Stimulated activated CD4-positive, alpha-beta T cell treated with anti-CD3 and anti-CD28 coated beads, Interleukin-1b, Interleukin-23, amount 100 ng/mL, for 4 hours (primary cell): ENCODE measurements around the gene IL1RAP.

Experiments
- DNase-seq, 2 donors: peaks; one replicate each; pipeline ENCODE4 v3.0.0-alpha.2; 2020; ENCODE audit warnings: low read depth in 2 of 2

IL1RAP gene

DNA sequence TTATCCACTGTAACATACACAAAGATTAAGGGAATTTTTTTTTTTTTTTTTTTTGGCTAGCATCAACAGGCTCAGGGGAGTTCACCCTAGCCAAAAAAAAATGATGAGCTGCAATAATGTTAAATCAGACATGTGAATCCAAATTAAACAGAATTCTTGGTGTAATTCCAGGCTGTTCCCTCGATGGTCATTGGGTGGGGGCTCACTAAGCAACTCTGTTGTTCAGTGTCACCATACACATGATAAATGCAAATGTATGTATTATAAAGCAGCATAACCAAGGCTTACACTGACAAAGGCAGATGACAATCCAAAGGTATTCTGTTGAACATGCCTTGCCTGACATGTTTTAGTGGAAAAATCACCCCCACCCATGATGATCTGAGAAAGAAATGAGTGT lies 29.0 kb downstream of the IL1RAP start:
- no peak for DNase-seq

DNA sequence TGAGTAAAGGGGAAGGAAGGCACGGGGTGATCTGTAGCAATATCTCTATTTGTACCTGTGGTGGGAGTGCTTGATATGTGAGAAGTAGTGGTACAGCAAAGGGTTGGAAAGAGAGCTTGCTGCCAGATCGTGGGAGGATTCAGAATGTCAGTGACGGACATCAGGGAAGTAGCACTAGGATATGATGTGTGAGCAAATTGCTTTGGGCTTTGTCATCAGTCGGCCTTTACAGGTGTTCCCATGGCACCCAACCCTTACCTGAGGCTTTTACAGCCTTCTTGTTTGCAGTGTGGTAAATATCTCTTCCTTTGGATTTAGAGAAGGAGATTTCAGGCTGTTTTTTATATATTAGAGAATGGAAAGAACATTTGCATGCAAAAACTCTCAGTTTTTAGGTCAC lies 29.8 kb downstream of the IL1RAP start:
- DNase-seq = no peak

DNA sequence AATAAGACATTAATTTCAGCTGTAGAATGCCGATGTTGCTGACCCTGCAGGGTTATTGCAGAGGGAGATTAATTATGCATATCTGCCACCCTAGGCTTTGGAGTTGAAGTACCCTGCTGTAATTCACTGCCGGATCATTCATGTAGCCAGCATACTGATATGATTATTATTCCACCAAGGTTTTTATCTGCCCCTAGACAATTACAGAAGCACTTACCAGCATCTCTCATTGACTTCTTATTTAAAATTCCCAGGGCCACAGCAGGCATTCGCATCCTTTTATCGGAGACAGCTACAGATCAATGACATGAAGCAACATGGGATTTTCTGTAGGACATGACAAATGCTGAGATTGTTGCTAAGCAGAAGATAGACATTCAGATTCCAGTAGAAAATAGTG lies 31.3 kb downstream of the IL1RAP start:
- DNase-seq = no peak

DNA sequence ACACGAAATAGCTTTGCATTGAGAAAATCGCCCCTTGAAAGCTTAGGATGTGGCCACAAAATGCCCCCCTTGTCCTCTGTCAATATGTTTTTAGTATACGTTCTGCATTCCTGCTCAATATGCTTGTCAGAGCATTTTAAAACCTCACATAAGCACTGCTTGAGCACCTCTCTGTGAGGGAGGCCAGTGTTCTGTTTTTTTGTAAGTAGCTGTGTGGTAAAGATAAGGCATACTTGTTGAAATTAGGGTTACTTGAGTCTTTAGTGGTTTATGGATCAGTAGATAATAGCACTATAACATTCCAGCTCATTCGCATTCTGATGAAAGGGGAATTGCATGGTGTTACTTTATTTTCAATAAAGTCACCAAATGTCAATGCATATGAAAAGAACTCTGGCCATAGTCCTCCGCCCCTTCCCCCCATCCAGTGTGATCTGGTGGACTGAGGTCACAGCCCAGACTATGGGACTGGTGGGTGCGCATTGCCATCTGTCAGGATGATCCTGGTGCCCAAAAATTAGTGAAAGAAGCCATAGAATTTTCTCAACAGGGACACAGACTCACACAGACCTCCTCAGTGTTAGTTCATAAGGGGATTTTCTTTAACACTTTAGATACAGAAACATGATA lies 33.1 kb downstream of the IL1RAP start:
- no peak for DNase-seq

DNA sequence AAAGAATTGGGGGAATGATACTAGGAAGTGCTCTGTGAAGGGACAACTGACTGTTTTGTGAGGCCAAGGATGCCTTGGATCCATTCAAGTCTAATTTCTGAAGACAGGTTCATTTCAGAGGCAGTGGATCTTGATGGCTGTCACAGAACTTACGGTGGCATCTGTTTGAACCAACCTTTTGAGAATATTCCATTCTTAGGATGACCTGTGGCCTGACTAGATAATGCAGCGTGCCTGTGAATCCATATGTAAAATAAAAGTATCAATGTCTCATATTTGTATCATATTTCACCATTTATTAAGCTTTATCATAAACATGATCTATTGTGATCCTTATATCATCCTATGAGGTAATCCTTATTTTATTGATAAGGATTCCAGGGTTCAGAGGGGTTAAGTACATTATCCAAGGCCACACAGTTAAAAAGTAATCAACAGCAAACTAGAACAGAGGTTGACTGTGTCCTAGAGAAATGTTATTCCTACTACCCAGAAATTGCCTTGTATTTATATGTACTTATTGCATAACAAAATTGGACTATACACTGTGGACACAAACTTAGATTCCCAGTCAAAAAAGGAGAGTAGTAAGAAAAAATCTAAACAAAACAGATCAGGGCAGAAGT lies 34.3 kb downstream of the IL1RAP start:
- DNase-seq = no peak

DNA sequence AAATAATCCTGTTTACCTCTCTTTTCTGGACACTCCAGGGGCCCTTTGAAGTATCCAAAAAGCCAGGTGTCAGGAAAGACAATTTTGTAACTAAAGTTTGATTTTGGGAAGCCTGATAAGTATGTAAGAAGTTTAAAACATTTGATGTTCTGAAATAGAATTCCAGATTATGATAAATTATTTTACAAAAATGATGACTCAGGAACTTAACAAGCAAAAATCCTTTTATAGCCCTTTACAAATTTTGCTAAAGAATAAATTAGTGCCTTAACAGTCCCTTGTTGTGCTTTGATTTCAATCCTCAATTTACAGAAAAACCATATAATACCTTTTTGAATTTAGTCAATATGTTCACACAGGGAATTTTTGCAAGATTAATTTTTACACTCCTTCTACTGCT lies 38.1 kb downstream of the IL1RAP start:
- no peak for DNase-seq

DNA sequence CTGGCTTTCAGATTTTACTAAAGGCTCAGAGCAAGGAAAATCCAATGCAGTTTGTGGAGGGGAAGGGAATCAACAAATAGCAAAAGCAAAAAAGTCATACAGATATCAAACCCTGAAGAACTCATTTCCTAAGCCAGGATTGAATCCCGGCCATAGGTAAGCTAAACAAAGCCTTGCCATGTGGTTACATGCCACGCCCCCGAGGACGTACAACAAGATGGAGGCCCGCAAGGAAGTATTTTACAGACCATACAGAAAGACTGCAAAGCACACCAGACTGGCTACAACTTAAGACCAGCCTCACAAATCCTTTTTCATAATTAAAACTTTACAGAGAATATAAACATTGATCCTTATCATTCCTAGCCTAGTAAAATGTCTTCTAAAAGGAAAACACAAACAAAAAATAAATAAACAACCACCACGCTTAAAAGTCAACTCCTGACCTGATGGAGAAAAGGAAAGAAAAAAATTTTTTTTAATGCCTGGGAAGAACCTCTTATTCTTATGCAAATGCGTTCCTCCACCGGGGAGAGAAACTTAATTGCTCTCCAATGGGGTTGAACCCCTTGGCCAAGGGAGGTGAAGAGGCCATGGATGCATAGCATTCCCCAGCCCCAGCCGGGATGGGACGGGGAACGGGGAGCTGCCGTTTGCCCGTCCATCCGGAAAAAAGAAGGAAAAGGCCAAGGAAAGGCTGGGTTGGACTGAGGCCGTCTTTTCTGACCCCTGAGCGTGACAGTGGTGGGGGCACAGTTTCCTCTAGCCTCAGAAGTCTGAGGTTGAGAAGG lies 39.3 kb downstream of the IL1RAP start:
- no peak for DNase-seq

DNA sequence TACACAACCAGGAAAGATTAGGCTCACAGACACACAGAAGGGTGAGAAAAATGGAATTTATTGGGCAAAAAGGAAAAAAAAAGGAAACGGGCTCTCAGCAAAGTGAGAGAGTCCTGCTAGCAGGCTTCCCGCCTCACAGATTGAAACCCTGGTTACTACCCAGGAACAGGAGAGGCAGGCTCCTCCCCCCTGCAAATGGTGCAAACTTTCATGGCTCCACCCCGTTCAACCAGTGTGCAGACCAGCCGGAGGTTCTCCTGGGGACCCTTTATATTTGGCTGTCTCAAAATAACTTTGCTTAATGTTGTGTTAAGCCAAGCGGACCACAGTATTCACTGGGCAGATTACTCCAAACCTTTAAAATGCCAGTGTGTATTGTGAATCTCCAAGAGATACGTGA lies 40.3 kb downstream of the IL1RAP start:
- no peak for DNase-seq

DNA sequence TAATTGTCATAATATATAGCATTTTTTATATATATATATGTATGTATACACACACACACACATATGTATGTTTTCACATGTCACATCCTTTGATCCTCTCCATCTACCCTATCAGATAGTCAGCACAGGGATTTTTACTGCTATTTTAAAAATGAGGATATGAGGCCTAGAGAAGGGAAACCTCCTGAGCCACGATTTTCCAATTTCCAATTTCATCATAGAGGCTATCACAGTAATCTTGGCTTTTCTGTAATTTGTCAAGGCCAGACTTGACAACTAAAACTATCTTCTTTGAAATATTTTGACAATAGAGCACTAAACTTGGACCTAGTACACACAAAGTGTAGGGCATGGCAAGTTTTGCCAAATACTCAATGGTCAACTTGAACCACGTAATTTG lies 42.5 kb downstream of the IL1RAP start:
- no peak for DNase-seq

DNA sequence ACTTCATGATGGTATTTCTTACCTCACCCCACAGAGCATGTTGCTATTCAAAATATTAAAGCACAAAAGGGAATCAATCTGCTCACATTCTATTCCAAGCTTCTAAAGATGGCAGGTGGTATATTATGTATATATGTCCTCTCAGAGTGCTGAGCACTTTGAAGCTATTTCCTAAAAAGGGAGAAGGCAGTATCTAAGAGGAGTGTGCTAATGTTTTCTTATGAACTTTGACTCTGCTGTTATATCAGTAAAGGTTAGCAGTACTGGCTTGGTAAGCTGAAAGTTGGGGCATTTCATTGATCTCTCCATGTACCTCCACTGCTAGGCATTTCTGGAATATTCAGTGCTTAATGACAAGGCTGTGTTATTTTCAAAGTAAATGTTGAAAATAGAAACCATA lies 43.4 kb downstream of the IL1RAP start:
- DNase-seq = no peak

DNA sequence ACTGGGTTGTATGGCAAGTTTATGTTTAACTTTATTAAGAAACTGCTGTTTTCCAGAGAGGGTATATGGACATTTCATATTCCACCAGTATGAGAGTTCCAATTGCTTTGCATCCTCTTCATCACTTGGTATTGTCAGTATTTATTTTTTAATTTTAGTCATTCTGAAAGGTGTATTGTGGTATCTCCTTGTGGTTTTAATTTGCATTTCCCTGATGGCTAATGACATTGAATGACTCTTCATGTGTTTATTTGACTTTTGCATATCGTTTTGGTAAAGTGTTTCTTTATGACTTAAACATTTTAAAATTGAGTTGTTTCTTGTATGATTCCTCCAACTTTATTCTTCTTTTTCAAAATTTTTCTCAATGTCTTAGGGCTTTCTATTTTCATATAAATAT lies 44.4 kb downstream of the IL1RAP start:
- DNase-seq = no peak

DNA sequence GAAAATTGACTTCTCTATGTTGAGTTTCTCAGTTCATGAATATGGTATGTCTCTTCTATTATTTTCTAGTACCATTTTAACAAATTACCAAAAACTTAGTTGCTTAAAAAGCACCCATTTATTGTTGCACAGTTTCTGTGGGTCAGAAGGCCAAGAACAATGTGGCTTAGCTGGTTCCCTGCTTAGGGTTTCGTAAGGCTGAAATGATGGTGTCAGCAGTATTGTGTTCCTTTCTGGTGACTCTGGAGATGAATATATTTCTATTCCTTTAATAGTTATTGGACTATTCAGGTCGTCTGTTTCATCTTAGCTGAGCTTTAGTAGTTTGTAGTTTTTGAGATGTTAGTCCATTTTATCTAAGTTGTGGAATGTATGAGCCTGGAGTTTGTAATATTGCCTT lies 44.9 kb downstream of the IL1RAP start:
- DNase-seq = no peak

DNA sequence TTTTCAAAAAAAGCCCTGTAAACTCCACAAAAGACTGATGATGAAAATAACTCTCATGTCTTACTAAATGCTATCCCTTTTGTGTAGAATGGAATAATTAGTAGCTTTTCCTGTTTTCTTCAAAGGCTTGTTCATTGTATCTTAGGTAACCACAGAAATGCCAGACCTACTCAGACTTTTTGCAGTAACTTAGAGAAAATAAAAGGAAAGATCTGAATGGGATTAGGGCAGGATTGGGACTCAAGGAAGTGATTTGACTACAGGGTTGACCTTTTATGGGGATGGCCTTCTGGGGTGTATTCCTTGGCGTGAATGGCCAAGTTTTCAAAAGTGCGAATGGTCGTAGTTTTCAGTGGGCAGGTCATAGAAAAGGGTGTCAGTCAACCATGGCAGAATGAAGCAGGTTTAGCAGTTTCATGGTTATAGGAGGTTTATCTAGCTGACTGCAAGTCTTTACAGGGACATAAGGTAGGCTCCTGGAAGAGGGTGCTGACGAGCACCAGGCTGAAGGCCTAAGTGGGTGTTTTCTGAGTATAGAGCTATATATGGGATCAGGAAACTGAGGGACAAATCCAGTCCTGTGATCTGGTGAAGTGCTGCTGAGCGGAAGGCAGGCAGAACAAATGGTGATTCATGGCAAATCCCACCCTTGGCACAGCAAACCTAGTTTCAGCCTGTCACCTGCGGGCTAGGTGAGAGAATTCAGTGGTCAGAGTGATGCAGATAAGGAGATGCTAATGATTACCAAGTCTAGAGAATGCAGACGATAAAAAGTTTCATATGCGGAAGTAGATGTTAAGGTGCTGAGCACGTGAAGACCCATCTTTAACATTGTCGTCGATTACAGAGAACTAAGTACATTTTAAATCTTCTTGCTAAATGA lies 46.4 kb downstream of the IL1RAP start:
- no peak for DNase-seq

DNA sequence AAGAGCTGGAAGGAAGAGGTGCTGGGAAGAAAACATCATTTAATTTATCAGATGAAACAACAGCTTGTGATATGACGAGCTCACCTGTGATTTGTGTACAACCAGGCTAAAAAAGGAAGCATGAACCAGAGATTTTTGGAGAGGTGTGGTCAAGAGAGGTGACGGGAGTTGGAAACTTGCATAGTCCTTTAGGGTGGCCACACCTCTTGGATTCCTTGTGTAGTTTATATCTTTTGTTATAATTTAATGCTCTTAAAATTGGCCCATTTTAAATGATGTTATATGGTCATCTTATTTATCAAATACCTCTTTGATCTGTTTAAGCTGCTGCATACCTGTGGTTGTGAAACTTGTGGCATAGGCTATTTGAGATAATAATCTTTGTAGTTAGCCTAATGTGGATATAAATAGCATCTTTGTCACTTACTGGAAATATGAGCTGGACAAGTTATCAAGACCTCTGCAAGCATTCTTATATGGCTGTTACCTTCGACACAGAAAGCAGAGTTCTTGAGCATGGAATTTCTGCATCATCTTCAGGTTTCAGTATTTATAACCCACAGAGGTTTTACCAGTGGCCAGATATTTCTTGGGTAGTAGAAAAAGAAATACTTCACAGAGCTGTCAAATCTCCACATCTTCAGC lies 49.1 kb downstream of the IL1RAP start:
- DNase-seq = no peak

DNA sequence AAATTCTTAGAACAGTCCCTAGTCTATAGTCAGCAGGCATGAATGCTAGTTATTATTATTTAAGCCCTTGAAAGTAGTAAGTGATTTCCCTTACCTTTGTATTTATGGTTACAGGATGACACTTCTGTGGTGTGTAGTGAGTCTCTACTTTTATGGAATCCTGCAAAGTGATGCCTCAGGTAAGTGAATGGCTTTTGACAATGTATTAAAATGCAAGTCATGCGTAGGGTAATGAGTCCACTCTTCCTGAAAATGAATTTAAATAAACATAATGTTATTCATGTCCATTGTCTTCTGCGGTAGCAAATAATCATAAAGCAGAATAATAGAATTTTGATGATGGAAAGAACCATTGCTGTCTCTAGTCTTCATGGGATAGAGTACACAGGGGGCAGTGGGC lies 50.3 kb downstream of the IL1RAP start:
- no peak for DNase-seq

DNA sequence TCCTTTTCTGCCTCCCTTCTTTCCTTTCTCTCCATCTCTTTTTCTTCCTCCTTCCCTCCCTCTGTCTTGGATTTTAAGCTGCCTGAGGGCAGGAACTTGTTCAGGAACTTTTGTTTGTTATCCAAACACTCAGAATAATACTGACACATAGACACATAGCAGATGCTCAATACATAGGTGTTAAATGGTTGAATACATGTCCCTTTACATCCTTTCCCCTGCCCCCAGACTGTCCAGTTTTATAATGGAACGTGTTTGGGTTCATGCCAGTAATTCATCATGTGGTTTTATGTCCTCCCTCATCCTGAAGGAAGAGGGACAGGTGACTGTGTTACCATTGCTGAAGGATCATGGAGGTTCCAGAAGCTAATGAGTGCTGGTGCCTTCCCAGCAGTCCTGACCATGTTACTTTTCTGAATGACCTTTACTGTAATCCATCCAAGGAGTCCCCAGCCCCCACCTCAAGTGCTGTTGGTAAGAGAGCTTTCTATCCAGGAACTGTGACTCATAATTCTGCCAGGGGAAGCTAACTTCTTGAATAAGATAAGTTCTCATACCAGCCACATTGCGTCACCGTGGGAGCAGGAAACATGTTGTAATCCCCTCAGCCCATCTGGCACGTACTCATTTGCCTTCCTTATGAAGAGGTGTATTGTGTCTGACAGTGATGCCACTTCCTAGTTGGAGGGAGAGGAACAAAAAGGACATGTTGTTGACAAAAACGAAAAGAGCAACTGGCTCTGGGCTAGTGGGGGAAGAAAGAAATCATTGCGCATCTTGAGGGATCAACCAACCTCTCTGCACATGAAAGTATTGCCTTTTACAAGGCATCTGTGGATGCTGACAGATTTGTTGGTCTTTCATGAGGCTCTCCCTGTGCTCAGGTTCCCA lies 52.4 kb downstream of the IL1RAP start:
- DNase-seq = peak; percentile 11 to 34

DNA sequence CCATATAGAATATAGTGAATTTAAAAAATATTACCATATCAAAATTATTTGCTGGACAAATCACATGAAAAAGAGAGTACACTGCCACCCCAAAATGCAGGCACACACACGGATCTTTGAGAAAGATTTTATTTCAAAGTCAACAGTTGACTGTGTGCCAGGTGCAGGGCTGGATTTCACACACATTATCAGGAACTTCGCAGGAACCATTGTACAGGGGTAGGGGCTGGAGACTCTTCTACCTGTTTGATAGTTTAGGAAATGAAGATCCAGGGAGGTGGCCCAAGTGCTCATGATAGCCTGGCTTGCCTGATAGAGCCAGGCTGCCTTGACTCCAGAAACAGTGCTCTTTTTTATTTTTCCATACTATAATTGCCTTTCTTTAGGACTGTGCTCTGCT lies 54.2 kb downstream of the IL1RAP start:
- no peak for DNase-seq

DNA sequence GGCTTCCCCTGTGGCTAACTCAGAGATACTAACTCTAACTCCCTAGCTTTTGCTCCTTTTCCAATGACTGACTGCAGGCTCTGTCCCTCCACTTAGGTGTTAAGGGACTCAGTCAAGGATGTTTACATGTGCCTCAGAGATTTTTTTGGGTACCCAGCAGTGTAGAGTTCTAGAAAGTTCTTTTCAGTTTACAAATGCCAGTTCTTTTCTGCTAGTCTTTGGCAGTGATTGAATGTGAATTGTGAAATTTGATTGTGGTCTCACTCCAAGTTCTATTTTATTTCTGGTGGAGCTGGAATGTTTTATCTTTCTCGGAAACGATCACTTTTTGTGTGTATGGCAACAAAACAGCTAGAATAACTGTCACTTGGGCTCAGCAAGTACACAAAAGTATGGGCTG lies 60.6 kb downstream of the IL1RAP start:
- no peak for DNase-seq

DNA sequence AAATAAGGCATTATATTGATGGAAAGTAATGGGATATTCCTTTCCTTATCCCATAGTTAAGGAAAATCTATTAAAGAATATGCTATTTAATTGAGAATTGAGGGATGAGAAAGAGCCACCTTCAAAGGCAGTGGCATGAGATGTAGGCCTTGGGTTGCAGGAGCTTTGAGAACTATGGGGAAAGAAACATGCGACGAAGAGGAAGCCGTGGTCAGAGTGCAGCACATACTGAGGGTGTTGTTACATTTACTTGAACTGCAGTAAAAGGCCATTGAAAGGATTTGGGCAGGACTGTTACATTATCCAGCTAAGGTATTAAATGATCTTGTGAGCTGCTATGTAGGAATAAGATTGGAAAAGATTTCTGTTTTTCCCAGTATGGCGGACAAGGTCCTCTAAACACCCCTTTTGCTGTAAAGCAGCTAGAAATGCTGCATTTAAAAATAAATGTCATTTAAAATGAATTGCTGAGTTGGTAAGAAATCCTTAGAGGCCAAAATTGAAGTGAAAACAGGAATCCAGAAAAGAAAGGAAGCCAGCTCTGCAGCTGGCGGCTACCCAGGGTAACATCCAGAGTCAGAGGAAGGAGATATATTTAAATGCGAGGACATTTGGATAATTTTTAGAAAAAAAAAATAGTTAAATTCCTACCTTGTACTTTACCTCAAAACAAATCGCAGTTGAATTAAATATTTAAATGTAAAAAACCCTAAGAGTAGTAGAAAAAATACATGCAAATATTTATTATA lies 61.7 kb downstream of the IL1RAP start:
- no peak for DNase-seq

DNA sequence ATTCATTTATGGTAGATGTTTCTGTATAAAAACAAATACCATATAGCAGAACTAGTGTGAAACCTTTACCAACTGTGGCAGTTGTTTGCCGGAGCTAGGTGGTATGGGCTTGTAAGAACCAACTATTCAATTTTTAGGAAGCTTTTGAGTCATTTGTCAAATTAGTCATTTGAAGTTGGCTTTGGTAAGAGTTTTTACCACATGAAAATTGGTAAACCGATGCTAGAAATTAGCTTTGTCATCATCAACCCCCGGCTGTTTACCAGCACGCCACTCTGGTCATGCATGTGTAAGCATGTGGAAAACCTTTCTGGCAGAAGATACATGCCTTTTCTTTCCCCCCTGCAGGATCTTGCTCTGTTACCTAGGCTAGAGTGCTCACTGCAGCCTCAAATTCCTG lies 63.3 kb downstream of the IL1RAP start:
- DNase-seq = no peak
